HepG2 (cell line): Measurements from ENCODE around the gene FIBP. TPM values are rescaled to one million over a fixed set of nuclear protein-coding genes. Genes with fewer than 3 reads are reported as not detected.

Experiments
- BHLHE40 ChIP-seq: IDR thresholded peaks from 2 replicates; pipeline ENCODE4 v1.6.1; 2011; ENCODE audit warnings: low read length, improper control_type of control experiment
- E2F2 ChIP-seq: sonication (generic); formaldehyde crosslinking; IDR thresholded peaks from 2 replicates; pipeline ENCODE4 v1.4.0; 2020; ENCODE audit warnings: missing genetic modification reagents, borderline replicate concordance
- ELF1 ChIP-seq: sonication (generic); formaldehyde crosslinking; IDR thresholded peaks from 2 replicates; pipeline ENCODE4 v1.4.0; 2020; ENCODE audit warnings: missing genetic modification reagents
- GRHL1 ChIP-seq: sonication (generic); formaldehyde crosslinking; conservative IDR thresholded peaks from 2 replicates; pipeline ENCODE4 v1.8.0; 2022; ENCODE audit warnings: missing genetic modification reagents
- NR2F1 ChIP-seq, 2 experiments: fragments of 450-650 bp in 1 of 2; formaldehyde crosslinking in 1 of 2; IDR thresholded peaks; 2 replicates each; pipeline versions ENCODE4 v1.5.0 to v1.6.1; 2016 to 2020; ENCODE audit warnings: mild to moderate bottlenecking in 1 of 2, missing compliant biosample characterization in 1 of 2, missing genetic modification reagents in 1 of 2, moderate library complexity in 1 of 2
- POGZ ChIP-seq: sonication (generic); formaldehyde crosslinking; IDR thresholded peaks from 2 replicates; pipeline ENCODE4 v1.4.0; 2020; ENCODE audit warnings: mild to moderate bottlenecking, missing genetic modification reagents
- SNRNP70 ChIP-seq: fragments of 200-400 bp; formaldehyde crosslinking; IDR thresholded peaks from 2 replicates; pipeline ENCODE4 v1.6.1; 2017; ENCODE audit warnings: mild to moderate bottlenecking, low read depth, low read length, moderate library complexity
- SP4 ChIP-seq: sonication (generic); formaldehyde crosslinking; IDR thresholded peaks from 2 replicates; pipeline ENCODE4 v1.8.1; 2023; ENCODE audit warnings: mild to moderate bottlenecking, missing genetic modification reagents
- THAP8 ChIP-seq: sonication (generic); formaldehyde crosslinking; IDR thresholded peaks from 2 replicates; pipeline ENCODE4 v1.5.1; 2020; ENCODE audit warnings: missing genetic modification reagents, mild to moderate bottlenecking, borderline replicate concordance
- TRIM22 ChIP-seq: fragments of 450-650 bp; IDR thresholded peaks from 2 replicates; pipeline ENCODE4 v1.6.1; 2017
- ZBTB34 ChIP-seq: sonication (generic); formaldehyde crosslinking; IDR thresholded peaks from 2 replicates; pipeline ENCODE4 v1.8.0; 2022; ENCODE audit warnings: mild to moderate bottlenecking, missing genetic modification reagents
- ZBTB39 ChIP-seq: sonication (generic); formaldehyde crosslinking; IDR thresholded peaks from 2 replicates; pipeline ENCODE4 v1.5.0; 2020; ENCODE audit warnings: missing genetic modification reagents
- ZFP36L1 ChIP-seq: sonication (generic); formaldehyde crosslinking; IDR thresholded peaks from 2 replicates; pipeline ENCODE4 v1.8.0; 2022; ENCODE audit warnings: mild to moderate bottlenecking, missing genetic modification reagents, moderate library complexity
- ZNF10 ChIP-seq: sonication (generic); formaldehyde crosslinking; IDR thresholded peaks from 2 replicates; pipeline ENCODE4 v1.4.0; 2020; ENCODE audit warnings: mild to moderate bottlenecking, low read depth, missing genetic modification reagents, borderline replicate concordance
- ZNF292 ChIP-seq: sonication (generic); formaldehyde crosslinking; IDR thresholded peaks from 2 replicates; pipeline ENCODE4 v1.8.1; 2022; ENCODE audit warnings: mild to moderate bottlenecking, low read depth, missing genetic modification reagents, borderline replicate concordance
- ZNF44 ChIP-seq: sonication (generic); formaldehyde crosslinking; IDR thresholded peaks from 2 replicates; pipeline ENCODE4 v1.5.1; 2020; ENCODE audit warnings: mild to moderate bottlenecking, missing genetic modification reagents
- ZNF674 ChIP-seq: sonication (generic); formaldehyde crosslinking; IDR thresholded peaks from 2 replicates; pipeline ENCODE4 v1.5.0; 2020; ENCODE audit warnings: low read depth, mild to moderate bottlenecking, missing genetic modification reagents
- ZSCAN21 ChIP-seq: sonication (generic); formaldehyde crosslinking; IDR thresholded peaks from 2 replicates; pipeline ENCODE4 v1.8.0; 2022; ENCODE audit warnings: mild to moderate bottlenecking, missing genetic modification reagents, moderate library complexity, borderline replicate concordance
- polyA plus RNA-seq, 8 experiments: library from polyadenylated mRNA; depleted of rRNA in 3 of 8; stranded (reverse) in 7 of 8; unstranded in 1 of 8; fragments of >200 nt; fragmentation: Illumina TruSeq in 4 of 8; extraction: Trizol in 4 of 8; gene quantifications; 2 replicates each; pipeline versions ENCODE4 v1.2.1 to v1.2.3, GENCODE V29; 2011 to 2016; ENCODE audit warnings: low read depth in 4 of 8, missing spikeins in 1 of 8, mixed read lengths in 1 of 8; ENCODE audit not compliant: insufficient read depth in 1 of 8
- total RNA-seq, 5 experiments: library from RNA; depleted of rRNA; stranded (reverse); fragments of >200 nt; fragmentation: Illumina TruSeq; extraction: Trizol; gene quantifications; 2 replicates each; pipeline ENCODE4 v1.2.3, GENCODE V29; 2016; ENCODE audit warnings: low read depth in 1 of 5

Gene FIBP
- total and polyA plus RNA-seq, 2 of the 13 experiments (the other 11 are each of a cell fraction or from before 2014, with no cell fraction given) = 42.9 to 62.1 TPM

- TF ChIP-seq ZBTB39 (CRISPR knock-in tag) = no peak
- TF ChIP-seq ZNF292 = no peak
- TF ChIP-seq ZNF674 (CRISPR knock-in tag) = peak; percentile 45; the same call in 1 of the 2 replicates
- peak; percentile 83 for TF ChIP-seq ZSCAN21 (CRISPR knock-in tag)
- TF ChIP-seq NR2F1 (CRISPR knock-in tag; IDR thresholded peaks at IDR 0.05) = no peak
- peak; percentile 89; the same call in 1 of the 2 replicates for TF ChIP-seq ZFP36L1 (CRISPR knock-in tag)
- no peak for TF ChIP-seq ELF1 (CRISPR knock-in tag)
- no peak for TF ChIP-seq ZNF44
- TF ChIP-seq BHLHE40 = peak; percentile 85
- TF ChIP-seq THAP8 (CRISPR knock-in tag) = 0 out of 2 replicates have a peak, but pooled peaks have one; percentile 82
- peak; percentile 98 for TF ChIP-seq SP4
- TF ChIP-seq TRIM22 = no peak
- no peak for TF ChIP-seq GRHL1 (CRISPR knock-in tag)
- TF ChIP-seq ZBTB34 = 0 out of 2 replicates have a peak, but pooled peaks have one; percentile 37
- peak; percentile 85; the same call in 1 of the 2 replicates for TF ChIP-seq E2F2 (CRISPR knock-in tag)
- no peak for TF ChIP-seq POGZ (CRISPR knock-in tag)
- TF ChIP-seq ZNF10 = no peak
- no peak for TF ChIP-seq SNRNP70
Observed at GRCh38 chr11:65890324-65891218, 2.3 kb upstream of the FIBP start, which contains the start of gene CCDC85B (continued).
